ENCODE measurements around the gene APOH. TPM values are rescaled to one million over a fixed set of nuclear protein-coding genes. Genes with fewer than 3 reads are reported as not detected.

APOH gene
- total RNA-seq, 4 donors from 2014 or later, result not detected

- WGBS, 2 donors, result 89 to 97% methylated on average over 2 of the region's 2 CpGs
- no peak for DNase-seq (ENCODE audit: low spot score in 2 of 2)
- H3K4me3 ChIP-seq (ENCODE audit: low read depth, poor library complexity, severe bottlenecking), result no peak overlapping the region
- no peak for TF ChIP-seq CTCF (IDR thresholded peaks at IDR 0.05)
- TF ChIP-seq POLR2A (IDR thresholded peaks at IDR 0.05), result no peak
- intact Hi-C loops (cut with DNase I; ENCODE audit: low total_unique reads), result no loop called here
These were observed 41.5 kb downstream of the APOH start for GRCh38 chr17:66187718-66188117.

- whole genome bisulfite sequencing, 2 donors, result 94 to 97% methylated on average over 4 of the region's 4 CpGs
- no peak overlapping the region for H3K4me3 ChIP-seq (ENCODE audit: low read depth, poor library complexity, severe bottlenecking)
- intact Hi-C loops (cut with DNase I; ENCODE audit: low total_unique reads), result no loop called here
- no peak for DNase-seq (ENCODE audit: low spot score in 2 of 2)
- TF ChIP-seq CTCF (IDR thresholded peaks at IDR 0.05) (no peak), POLR2A (IDR thresholded peaks at IDR 0.05) (no peak)
These were observed 43.4 kb downstream of the APOH start for GRCh38 chr17:66185862-66186261.

GRCh38 chr17:66184392-66184791 lies 44.8 kb downstream of the APOH start:
- no peak overlapping the region for H3K4me3 ChIP-seq (ENCODE audit: low read depth, poor library complexity, severe bottlenecking)
- 92 to 100% methylated on average over 1 of the region's 1 CpG for WGBS, 2 donors
- no peak for DNase-seq (ENCODE audit: low spot score in 2 of 2)
- intact Hi-C loops (cut with DNase I; ENCODE audit: low total_unique reads), result no loop called here
- TF ChIP-seq CTCF (IDR thresholded peaks at IDR 0.05) (no peak), POLR2A (IDR thresholded peaks at IDR 0.05) (no peak)

- intact Hi-C loops (cut with DNase I; ENCODE audit: low total_unique reads), result no loop called here
- H3K4me3 ChIP-seq (ENCODE audit: low read depth, poor library complexity, severe bottlenecking), result no peak overlapping the region
- TF ChIP-seq CTCF (IDR thresholded peaks at IDR 0.05) (no peak), POLR2A (IDR thresholded peaks at IDR 0.05) (no peak)
- DNase-seq (ENCODE audit: low spot score in 2 of 2), result no peak
These were observed 45.7 kb downstream of the APOH start for GRCh38 chr17:66183529-66183928.

- intact Hi-C loops (cut with DNase I; ENCODE audit: low total_unique reads), result no loop called here
- TF ChIP-seq CTCF (IDR thresholded peaks at IDR 0.05) (no peak), POLR2A (IDR thresholded peaks at IDR 0.05) (no peak)
- no peak for DNase-seq (ENCODE audit: low spot score in 2 of 2)
- H3K4me3 ChIP-seq (ENCODE audit: low read depth, poor library complexity, severe bottlenecking), result no peak overlapping the region
- 98 to 99% methylated on average over 4 of the region's 4 CpGs for WGBS, 2 donors
These were observed 50.6 kb downstream of the APOH start for GRCh38 chr17:66178642-66179041.

- intact Hi-C loops (cut with DNase I; ENCODE audit: low total_unique reads), result no loop called here
- H3K4me3 ChIP-seq (ENCODE audit: low read depth, poor library complexity, severe bottlenecking), result no peak overlapping the region
- TF ChIP-seq CTCF (IDR thresholded peaks at IDR 0.05), result no peak
- no peak for TF ChIP-seq POLR2A (IDR thresholded peaks at IDR 0.05)
- no peak for DNase-seq (ENCODE audit: low spot score in 2 of 2)
These were observed 52.2 kb downstream of the APOH start for GRCh38 chr17:66177048-66177447.
